ENCODE data around the gene MYRF. TPM values are rescaled to one million over a fixed set of nuclear protein-coding genes. Genes with fewer than 3 reads are reported as not detected.
A peak's percentile ranks its signal among the peaks of the same experiment; 100 is the strongest.

MYRF gene
- total RNA-seq, 1 experiment from 2014 or later: 0.71 TPM

- in situ Hi-C loops (cut with HindIII; ENCODE audit: low sequenced_read_pairs): no loop called here
- DNase-seq (ENCODE audit: low spot score): no peak
These were observed 52.7 kb downstream of the MYRF start for GRCh38 chr11:61805146-61805545.

- in situ Hi-C loops (cut with HindIII; ENCODE audit: low sequenced_read_pairs): no loop called here
These were observed 54.3 kb downstream of the MYRF start for GRCh38 chr11:61806785-61807184.

GRCh38 chr11:61810671-61811175 is 58.3 kb downstream of the MYRF start:
- DNase-seq (ENCODE audit: low spot score): peak; percentile 56
- in situ Hi-C loops (cut with HindIII; ENCODE audit: low sequenced_read_pairs): no loop called here

More at GRCh38 chr11:61806785-61807184, 54.3 kb downstream of the MYRF start:
- DNase-seq (ENCODE audit: low spot score): no peak

GRCh38 chr11:61811831-61812230 is 59.4 kb downstream of the MYRF start:
- in situ Hi-C loops (cut with HindIII; ENCODE audit: low sequenced_read_pairs): no loop called here
- DNase-seq (ENCODE audit: low spot score): no peak

- in situ Hi-C loops (cut with HindIII; ENCODE audit: low sequenced_read_pairs): no loop called here
- DNase-seq (ENCODE audit: low spot score): no peak
These were observed 60.4 kb downstream of the MYRF start for GRCh38 chr11:61812736-61813411.

GRCh38 chr11:61814247-61814957 is 62.0 kb downstream of the MYRF start:
- peak; percentile 57 for DNase-seq (ENCODE audit: low spot score)
- in situ Hi-C loops (cut with HindIII; ENCODE audit: low sequenced_read_pairs): no loop called here

- DNase-seq (ENCODE audit: low spot score): peak; percentile 98
- in situ Hi-C loops (cut with HindIII; ENCODE audit: low sequenced_read_pairs): no loop called here
These were observed 62.7 kb downstream of the MYRF start for GRCh38 chr11:61814958-61815789.

GRCh38 chr11:61815790-61816735 is 63.6 kb downstream of the MYRF start:
- in situ Hi-C loops (cut with HindIII; ENCODE audit: low sequenced_read_pairs): no loop called here

GRCh38 chr11:61816736-61817455 is 64.5 kb downstream of the MYRF start, which contains the start of gene FADS1:
Gene FADS1 (minus strand): TSS chr11:61817003. CDS start chr11:61816929, 74 bp downstream.
- in situ Hi-C loops (cut with HindIII; ENCODE audit: low sequenced_read_pairs): no loop called here
- peak; percentile 77 for DNase-seq (ENCODE audit: low spot score)

More at GRCh38 chr11:61815790-61816735, 63.6 kb downstream of the MYRF start:
- DNase-seq (ENCODE audit: low spot score): peak; percentile 79

GRCh38 chr11:61817471-61818202 is 65.2 kb downstream of the MYRF start:
- in situ Hi-C loops (cut with HindIII; ENCODE audit: low sequenced_read_pairs): no loop called here
- DNase-seq (ENCODE audit: low spot score): no peak

- in situ Hi-C loops (cut with HindIII; ENCODE audit: low sequenced_read_pairs): no loop called here
- no peak for DNase-seq (ENCODE audit: low spot score)
These were observed 67.7 kb downstream of the MYRF start for GRCh38 chr11:61820174-61820573.

- DNase-seq (ENCODE audit: low spot score): peak; percentile 13
- in situ Hi-C loops (cut with HindIII; ENCODE audit: low sequenced_read_pairs): no loop called here
These were observed 74.6 kb downstream of the MYRF start for GRCh38 chr11:61826930-61827570.

- in situ Hi-C loops (cut with HindIII; ENCODE audit: low sequenced_read_pairs): no loop called here
- DNase-seq (ENCODE audit: low spot score): peak; percentile 86
These were observed 75.3 kb downstream of the MYRF start, which contains the start of gene FADS2 for GRCh38 chr11:61827571-61828378. Gene FADS2 (plus strand): TSS chr11:61828300. CDS start chr11:61828391, 91 bp downstream.

GRCh38 chr11:61828379-61828628 is 75.9 kb downstream of the MYRF start:
- DNase-seq (ENCODE audit: low spot score): no peak
- in situ Hi-C loops (cut with HindIII; ENCODE audit: low sequenced_read_pairs): no loop called here

GRCh38 chr11:61828629-61829407 is 76.4 kb downstream of the MYRF start:
- peak; percentile 55 for DNase-seq (ENCODE audit: low spot score)
- in situ Hi-C loops (cut with HindIII; ENCODE audit: low sequenced_read_pairs): no loop called here

All from G401 (cell line).